Stimulated activated CD4-positive, alpha-beta T cell treated with anti-CD3 and anti-CD28 coated beads, Interleukin-4, amount 100 ng/mL, for 1 hour (primary cell): ENCODE data around the gene PNLDC1.
"Not testable (repeated sequence)": the region's sequence is repeated elsewhere in the genome, so short reads cannot be mapped to it uniquely, and the experiment has no call there.

Experiments used
- DNase-seq: peaks from one replicate; pipeline ENCODE4 v3.0.0-alpha.2; 2020

The PNLDC1 gene

GRCh38 chr6:159788753-159789376 is 11.2 kb upstream of the PNLDC1 start:
- DNase-seq: peak; percentile 26

GRCh38 chr6:159789377-159790148 is 10.5 kb upstream of the PNLDC1 start, which contains the start of gene TCP1:
TSS of gene TCP1 (minus strand) at chr6:159789602. CDS start at chr6:159789468, 134 bp downstream.
- peak; percentile 99 for DNase-seq

- DNase-seq: peak; percentile 86
Measured at GRCh38 chr6:159790149-159790955, 9.7 kb upstream of the PNLDC1 start, which contains the start of gene MRPL18. TSS of gene MRPL18 (plus strand) at chr6:159790467. CDS start at chr6:159790588, 121 bp downstream.

- DNase-seq: no peak
Measured at GRCh38 chr6:159790956-159791598, 9.0 kb upstream of the PNLDC1 start.

- DNase-seq: not testable (repeated sequence)
Measured at GRCh38 chr6:159794976-159795375, 5.1 kb upstream of the PNLDC1 start.

- DNase-seq: no peak
Measured at GRCh38 chr6:159797554-159797953, 2.5 kb upstream of the PNLDC1 start.

GRCh38 chr6:159801935-159802334 is 1.9 kb downstream of the PNLDC1 start:
- DNase-seq: no peak

GRCh38 chr6:159804504-159804903 is 4.4 kb downstream of the PNLDC1 start:
- DNase-seq: no peak

- no peak for DNase-seq
Measured at GRCh38 chr6:159805440-159806020, 5.5 kb downstream of the PNLDC1 start.

GRCh38 chr6:159806021-159806458 is 6.0 kb downstream of the PNLDC1 start:
- no peak for DNase-seq

GRCh38 chr6:159807150-159807858 is 7.2 kb downstream of the PNLDC1 start:
- DNase-seq: no peak

GRCh38 chr6:159808647-159809046 is 8.6 kb downstream of the PNLDC1 start:
- no peak for DNase-seq

- DNase-seq: no peak
Measured at GRCh38 chr6:159809149-159809548, 9.1 kb downstream of the PNLDC1 start.

GRCh38 chr6:159813781-159814180 is 13.7 kb downstream of the PNLDC1 start:
- no peak for DNase-seq

GRCh38 chr6:159815410-159815809 is 15.3 kb downstream of the PNLDC1 start:
- no peak for DNase-seq

- not testable (repeated sequence) for DNase-seq
Measured at GRCh38 chr6:159816775-159817174, 16.7 kb downstream of the PNLDC1 start.

- no peak for DNase-seq
Measured at GRCh38 chr6:159817951-159818739, 18.1 kb downstream of the PNLDC1 start.

GRCh38 chr6:159819098-159819497 is 19.0 kb downstream of the PNLDC1 start:
- no peak for DNase-seq

- peak; percentile 33 for DNase-seq
Measured at GRCh38 chr6:159819932-159820640, 20.0 kb downstream of the PNLDC1 start.

GRCh38 chr6:159821122-159821521 is 21.0 kb downstream of the PNLDC1 start:
- DNase-seq: no peak
